NCI-H446 (cell line): Measurements from ENCODE around the gene ZNF592.
"Not testable (repeated sequence)": the region's sequence is repeated elsewhere in the genome, so short reads cannot be mapped to it uniquely, and the experiment has no call there.

ENCODE experiments used
- DNase-seq, 2 experiments: peaks; one replicate each; lab custom pipeline; 2025; lab: John Stamatoyannopoulos, UW

ZNF592 gene, protein sequence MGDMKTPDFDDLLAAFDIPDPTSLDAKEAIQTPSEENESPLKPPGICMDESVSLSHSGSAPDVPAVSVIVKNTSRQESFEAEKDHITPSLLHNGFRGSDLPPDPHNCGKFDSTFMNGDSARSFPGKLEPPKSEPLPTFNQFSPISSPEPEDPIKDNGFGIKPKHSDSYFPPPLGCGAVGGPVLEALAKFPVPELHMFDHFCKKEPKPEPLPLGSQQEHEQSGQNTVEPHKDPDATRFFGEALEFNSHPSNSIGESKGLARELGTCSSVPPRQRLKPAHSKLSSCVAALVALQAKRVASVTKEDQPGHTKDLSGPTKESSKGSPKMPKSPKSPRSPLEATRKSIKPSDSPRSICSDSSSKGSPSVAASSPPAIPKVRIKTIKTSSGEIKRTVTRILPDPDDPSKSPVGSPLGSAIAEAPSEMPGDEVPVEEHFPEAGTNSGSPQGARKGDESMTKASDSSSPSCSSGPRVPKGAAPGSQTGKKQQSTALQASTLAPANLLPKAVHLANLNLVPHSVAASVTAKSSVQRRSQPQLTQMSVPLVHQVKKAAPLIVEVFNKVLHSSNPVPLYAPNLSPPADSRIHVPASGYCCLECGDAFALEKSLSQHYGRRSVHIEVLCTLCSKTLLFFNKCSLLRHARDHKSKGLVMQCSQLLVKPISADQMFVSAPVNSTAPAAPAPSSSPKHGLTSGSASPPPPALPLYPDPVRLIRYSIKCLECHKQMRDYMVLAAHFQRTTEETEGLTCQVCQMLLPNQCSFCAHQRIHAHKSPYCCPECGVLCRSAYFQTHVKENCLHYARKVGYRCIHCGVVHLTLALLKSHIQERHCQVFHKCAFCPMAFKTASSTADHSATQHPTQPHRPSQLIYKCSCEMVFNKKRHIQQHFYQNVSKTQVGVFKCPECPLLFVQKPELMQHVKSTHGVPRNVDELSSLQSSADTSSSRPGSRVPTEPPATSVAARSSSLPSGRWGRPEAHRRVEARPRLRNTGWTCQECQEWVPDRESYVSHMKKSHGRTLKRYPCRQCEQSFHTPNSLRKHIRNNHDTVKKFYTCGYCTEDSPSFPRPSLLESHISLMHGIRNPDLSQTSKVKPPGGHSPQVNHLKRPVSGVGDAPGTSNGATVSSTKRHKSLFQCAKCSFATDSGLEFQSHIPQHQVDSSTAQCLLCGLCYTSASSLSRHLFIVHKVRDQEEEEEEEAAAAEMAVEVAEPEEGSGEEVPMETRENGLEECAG (N-terminal part only)

DNA sequence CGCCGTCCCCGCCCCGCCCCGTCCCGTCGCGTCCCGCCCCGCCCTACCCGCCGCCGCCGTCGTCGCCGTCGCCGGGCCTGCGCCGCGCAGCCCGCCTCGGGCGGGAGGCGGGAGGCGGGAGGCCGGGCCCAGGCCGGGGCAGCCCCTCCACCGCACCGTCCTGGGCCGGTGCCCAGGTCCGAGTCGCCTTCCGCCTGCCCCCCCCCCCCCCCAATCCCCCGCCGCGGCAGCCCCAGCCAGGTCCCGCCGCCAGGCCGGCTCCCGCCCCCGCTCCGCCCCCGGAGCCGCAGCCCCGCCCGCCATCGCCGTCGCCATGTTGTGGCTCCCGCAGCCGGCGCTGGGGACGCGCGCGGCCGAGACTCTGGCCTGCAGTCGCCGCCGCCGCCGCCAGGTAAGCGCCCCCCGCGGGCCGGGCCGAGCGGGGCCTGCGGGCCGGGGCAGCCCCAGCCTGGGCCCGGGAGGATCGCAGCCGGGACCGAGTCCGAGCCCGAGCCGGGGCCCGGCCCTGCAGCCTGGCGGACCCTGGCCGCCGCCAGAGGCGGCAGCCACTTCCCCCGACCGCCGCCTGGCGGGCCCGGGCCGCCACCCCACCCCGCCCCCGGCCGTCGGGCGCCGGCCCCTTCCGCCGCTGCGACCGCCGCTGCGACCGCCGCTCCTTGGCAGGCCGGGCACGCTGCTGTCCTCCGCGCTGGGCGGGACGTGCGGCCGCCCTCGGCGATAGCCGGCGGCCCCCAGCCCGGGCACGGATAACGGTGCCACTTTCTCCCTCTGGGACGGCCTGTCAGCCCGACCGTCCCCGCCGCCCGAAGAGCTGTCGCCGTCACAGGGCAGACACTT, at the start of gene ZNF592:
TSS of gene ZNF592 (plus strand) at position 319 of the 837 bp plus-strand sequence. CDS start 34,084 bp downstream, outside the sequence.
- peak in 1 of 2 experiments; percentile 79 for DNase-seq

DNA sequence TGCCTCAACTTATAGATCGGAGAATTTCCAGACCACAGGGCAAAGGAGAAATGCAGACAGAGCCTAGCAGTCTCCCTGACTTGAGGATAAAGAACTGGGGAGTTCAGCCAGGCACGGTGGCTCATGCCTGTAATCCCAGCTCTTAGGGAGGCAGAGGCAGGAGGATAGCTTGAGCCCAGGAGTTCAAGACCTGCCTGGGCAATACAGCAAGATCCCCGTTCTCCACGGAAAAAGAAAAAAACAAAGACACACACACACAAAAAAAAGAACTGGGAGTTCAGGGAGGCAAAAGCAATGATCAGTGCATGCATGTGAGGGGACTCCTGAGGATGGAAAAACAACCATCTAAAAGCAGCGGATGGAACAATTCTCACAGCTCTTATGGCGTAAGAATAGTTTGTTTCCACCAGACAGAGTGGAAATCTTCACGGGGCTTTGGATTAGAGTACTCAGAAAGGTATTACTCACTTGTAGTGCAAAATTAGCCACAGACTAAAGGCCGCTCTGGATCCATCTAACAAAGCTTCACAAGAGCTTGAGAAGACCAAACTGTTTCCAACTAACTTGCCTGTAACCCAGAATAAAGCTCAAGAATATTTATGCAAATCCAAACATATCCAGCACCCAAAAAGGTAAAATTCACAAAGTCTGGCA, 48.7 kb upstream of the ZNF592 start:
- no peak for DNase-seq

DNA sequence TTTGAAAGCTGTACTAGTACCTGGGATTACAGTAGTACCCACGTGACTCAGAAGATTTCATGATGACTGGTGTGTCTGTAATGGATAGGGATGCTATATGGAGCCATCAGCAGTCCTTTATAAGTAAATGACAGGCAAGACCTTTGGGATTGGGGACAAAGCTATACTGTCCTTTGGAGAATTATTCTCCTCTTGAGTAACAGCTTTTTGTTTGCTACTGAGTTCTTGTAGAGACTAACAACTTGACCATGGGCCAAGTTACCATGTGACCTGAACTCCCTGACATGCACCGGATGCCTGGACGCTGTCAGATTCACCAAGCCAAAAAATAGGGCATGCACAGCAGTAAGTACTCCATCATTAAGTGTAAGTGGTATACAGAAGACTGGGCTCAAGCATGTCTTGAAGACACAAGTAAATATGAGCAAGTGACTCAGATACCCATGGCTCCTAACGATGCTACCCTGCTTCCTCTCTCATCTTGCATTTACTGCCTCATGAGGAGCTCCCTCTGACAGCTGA, 45.4 kb upstream of the ZNF592 start:
- DNase-seq: no peak

DNA sequence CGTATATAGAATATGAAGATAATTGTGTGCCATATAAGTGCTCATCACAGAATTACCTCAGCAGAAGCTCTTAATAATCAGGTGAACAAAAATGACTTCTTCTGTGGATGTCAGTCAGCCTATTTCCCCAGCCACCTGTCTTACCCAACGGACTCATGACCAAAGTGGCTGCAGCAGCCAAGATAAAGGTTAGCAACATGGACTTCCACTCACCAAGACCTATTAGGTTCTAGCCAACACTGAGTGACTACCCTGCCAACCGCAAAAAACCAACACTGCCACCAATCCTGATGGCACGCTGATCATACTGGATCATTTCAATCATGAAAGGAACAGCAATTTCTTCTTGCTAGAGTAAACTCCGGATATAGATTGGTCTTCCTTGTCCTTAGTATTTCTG, 44.6 kb upstream of the ZNF592 start:
- no peak for DNase-seq

DNA sequence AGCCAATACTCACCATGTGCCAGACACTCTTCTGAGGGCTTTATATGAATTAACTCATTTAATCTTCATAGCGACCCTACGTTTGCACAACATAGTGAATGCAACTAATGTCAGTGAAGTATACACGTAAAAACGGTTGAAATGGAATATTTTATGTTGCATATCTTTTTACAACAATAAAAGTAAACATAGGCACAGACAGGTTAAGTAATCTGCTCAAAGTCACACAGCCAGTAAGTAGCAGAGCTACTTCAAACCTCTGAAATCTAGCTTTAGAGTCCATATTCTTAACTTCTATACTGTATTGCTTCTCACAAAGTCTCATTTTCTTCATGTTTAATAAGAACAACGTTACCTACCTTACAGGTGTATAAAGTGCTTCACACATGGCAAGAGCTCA, 34.0 kb upstream of the ZNF592 start:
- DNase-seq: no peak

DNA sequence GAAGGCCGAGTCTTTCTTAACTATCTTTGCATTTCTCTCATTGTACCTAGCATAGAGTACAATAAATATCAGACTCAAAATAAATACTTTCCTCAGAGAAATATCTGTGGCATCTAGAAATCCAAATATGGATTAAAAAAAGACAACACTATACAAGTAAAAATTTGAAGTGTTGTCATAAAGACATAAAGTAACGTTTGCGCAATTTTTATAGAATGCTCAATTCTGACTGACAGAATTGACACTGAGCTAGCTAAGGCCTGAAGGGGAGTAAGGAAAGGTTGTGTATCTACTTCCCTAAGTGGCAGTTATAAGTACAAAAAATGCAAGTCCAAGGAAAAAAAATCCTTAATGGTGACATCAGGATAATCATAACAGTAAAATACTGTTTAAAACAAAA, 33.6 kb upstream of the ZNF592 start:
- no peak for DNase-seq

DNA sequence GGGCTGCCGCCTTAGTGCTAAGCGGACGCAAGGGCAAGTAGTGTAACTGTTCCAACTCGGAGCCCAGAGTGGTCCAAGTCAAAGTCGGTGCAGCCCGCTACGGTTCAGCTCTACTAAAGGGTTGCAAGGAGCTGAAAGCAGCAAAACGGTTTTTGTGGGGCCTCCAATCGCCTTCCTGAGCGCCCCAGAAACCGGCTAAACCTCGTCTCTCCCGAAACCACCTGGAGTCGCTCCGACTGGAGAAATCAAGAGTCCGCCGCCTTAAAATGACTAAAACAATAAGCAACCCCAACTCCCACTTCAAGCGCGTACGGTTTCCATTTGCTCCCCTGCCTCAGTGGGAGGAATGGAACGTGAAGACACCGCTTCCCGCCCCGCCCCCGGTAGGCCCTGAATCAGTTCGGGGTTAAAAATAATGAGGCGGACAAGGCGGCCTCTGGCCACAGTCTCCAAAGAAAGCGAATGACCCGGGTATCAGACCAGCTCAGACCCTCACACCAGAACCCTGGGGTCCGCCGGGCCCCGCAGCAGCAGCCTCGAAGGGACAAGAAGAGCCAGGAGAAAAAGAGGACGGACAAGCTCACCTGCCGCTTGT, 32.9 kb upstream of the ZNF592 start:
- no peak for DNase-seq

DNA sequence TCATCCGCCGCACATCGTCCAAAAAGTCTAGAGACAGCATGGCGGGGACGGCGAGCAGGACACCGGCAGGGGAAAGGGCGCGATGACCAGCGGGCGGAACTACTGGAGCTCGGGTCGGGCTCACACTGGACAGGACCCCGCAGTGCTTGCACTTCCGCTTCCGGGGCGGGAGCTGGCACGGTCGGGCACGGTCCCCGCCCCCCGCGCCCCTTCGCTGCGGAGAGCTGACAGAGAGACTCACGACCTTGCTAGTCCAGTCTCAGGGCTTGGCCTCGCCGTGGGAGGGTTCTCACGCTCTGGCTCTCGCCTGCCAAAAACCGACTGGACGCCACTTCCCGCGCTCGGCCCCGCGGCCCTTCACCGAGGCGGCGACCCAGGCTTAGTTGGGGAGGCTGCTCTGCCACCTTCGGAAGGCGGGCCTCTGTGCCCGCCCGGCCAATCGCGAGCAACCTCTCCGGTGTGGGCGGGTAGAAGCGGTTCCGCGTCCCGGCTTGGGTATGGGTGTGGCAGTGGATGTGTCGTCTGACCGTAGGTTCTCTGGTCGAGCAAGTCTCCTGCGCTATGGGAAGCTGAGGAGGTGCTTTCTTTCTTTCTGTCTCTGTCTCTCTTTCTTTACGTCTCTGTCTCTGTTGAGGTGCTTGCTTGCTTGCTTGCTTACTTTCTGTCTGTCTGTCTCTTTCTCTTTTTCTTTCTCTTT, 32.2 kb upstream of the ZNF592 start, which contains the start of gene SEC11A:
TSS of gene SEC11A (minus strand) at position 104 of the 697 bp plus-strand sequence. CDS start at position 40, 64 bp downstream.
- DNase-seq: peak; percentile 70 to 90

DNA sequence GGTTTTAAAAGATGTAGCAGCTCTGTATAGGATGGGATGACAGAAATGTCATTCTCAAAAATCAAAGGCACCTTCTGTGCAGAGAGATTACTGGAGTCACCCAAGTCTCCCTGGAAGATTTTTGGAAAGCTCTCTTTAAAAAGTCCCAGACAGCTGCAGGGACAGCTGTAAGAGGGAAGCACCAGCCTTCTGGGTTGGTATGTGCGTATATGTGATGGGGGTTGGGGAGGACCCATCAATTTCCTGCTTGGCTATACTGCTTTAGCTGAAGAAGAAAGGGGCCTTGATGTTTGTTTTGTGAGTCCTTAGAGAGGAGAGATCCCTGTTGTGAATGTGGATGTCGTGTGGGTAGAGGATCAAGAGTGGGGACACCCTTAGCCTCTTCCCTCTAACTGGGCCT, 27.0 kb upstream of the ZNF592 start:
- DNase-seq: no peak

DNA sequence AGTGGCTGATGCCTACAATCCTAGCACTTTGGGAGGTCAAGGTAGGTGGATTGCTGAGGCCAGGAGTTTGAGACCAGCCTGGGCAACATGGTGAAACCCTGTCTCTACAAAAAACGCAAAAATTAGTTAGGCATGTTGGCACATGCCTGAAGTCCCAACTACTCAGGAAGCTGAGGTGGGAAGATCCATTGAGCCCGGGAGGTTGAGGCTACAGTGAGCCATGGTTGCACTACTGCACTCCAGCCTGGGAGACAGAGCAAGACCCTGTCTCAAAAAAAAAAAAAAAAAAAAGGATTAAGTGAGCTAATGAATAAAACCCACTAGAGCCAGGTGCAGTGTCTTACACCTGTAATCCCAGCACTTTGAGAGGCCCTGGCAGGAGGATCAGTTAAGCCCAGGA, 25.8 kb upstream of the ZNF592 start:
- DNase-seq: no peak

DNA sequence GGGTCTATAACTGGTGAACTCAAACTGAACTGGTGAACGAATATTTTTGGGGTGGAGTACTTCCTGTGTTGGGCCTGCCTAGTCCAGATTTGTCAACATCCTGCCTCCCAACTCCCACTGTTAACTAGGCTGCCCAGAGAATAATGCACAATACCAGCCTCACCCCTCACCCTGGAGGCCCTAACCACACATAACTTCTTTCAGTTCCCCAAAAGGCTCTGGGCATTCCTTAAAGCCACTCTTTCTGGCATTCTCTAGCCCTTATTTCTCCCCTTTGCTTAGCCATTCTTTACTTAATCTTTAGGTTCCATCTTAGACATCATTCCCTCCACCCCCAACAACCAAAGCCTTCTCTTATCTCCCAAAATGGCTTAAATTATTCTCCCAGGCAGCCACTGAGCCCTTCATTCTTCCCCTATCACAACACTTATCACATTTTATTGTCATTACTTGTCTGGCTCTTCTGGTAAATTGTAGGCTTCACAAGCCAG, 23.3 kb upstream of the ZNF592 start:
- DNase-seq: no peak

DNA sequence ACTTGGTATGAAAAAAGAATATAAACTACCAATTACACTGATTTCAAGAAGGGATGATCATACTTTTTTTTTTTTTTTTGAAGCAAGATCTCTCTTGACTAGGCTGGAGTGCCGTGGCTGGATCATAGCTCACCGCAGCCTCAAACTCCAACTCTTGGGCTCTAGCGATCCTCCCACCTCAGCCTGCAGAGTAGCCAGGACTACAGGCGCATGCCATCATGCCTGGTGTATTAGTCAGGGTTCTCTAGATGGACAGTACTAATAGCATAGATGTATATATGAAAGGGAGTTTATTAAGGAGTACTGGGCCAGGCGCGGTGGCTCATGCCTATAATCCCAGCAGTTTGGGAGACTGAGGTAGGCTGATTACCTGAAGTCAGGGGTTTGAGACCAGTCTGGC, 21.0 kb upstream of the ZNF592 start:
- DNase-seq: no peak

DNA sequence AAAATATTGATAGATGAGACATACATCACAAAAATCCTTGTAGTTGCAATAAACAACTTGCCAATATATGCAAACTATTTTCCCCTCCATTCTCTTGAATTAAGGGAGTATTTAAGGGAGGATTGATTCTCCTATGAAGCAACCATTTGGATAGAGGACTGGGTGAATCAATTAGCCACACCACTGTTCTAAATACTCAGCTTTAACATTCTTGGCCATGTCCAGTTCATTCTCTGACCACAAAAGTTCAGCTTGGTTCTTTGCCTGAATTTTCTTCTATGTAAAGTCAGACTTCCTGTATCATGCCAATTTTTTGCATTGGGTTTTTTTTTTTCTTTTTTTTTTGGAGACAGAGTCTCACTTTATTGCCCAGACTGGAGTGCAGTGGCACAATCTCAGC, 16.6 kb upstream of the ZNF592 start:
- DNase-seq: no peak

DNA sequence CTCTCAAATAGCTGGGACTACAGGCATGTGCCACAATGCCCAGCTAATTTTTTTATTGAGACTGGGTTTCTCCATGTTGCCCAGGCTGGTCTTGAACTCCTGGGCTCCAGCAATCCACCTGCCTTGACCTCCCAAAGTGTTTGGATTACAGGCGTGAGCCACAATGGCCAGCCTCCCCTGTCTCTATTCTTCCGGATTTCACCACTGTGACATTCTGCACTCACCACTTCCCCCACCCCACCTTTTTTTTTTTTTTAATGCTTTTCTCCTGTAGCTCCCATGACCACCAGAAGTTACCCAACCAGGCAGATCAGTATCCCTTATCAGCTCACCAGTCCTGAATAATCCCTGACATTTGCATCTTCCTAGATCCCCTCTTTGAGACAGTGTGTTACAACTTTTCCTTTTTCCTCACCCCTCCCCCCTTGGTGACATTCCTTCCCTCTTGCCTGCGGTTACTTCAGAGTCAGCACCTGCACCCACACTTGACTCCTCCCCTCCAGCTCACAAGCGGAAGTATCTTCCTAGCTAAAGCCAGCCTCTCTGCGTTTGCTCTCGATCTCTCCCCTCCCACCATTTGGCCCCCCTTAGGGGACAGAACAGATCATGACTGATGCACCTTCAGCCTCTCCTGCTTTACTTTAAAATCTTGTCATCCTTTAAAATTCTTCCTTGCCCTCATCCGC, 13.5 kb upstream of the ZNF592 start:
- no peak for DNase-seq

DNA sequence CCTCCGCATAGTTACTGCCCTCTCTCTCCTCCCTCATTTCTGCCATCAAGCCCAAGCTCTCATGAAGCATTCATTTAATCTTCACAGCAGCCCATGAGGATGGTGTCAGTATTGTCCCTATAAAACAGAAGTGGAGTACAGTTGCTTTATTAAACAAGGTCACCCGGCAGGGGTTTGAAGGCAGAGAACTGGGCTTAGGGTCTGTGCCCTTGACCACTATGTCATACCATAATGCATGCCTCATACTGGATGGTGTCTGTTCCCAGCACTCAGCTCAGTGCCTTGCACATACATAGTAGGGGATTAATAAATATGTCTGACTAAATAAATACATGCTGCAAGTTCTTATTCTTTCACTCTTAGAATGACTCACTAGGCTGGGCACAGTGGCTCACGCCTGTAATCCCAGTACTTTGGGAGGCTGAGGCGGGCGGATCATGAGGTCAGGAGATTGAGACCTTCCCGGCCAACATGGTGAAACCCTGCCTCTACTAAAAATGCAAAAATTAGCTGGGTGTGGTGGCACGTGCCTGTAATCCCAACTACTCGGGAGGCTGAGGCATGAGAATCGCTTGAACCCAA, 12.8 kb upstream of the ZNF592 start:
- DNase-seq: not testable (repeated sequence)

DNA sequence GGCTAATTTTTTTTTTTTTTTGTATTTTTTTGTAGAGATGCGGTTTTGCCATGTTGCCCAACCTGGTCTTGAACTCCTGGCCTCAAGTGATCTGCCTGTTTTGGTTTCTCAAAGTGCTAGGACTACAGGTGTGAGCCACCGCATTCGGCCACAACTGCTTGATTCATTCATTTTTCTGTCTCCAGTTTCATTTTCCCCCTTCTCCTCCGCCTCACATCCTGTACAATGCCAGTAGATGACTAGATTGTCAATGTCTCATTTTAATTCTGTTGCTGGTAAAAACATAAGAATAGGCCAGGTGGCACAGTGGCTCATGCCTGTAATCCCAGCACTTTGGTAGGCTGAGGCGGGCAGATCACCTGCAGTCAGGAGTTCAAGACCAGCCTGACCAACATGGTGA, 12.0 kb upstream of the ZNF592 start:
- DNase-seq: no peak

DNA sequence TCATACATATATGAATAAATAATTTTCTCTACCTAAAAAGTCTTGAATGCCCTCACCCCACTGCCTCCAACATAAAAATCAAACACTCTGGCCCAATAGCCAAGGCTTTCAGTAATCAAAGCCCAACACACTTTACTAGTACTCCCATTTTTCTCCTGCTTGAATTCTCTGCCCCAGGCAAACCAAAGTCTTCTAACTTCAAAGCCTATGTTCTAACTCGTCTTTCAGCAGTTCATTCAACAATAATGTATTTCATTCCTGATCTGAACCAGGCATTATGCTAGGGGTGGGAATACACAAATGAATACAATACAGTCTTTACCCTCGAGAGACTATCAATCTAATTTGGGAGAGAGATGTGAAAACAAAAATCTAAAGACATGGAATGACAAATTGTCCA, 11.4 kb upstream of the ZNF592 start:
- no peak for DNase-seq

DNA sequence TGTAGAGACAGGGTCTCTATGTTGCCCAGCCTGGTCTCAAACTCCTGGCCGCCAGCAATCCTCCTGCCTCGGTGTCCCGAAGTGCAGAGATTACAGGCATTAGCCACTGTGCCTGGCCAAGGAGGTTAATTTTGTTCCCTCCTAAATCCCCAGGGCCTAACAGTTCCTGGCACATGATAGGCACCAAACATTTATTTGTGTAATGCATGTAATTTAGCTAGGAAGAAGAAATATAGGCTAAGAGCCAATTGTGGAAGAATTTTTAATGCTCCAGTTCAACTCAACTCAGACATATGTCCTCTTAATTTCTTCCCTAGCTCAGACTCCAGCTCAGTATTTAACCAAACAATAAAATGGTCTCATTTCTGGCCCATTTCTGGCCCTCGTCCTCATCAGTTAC, 7.7 kb upstream of the ZNF592 start:
- peak in 1 of 2 experiments; percentile 23 for DNase-seq
